ENCODE measurements around the gene ABHD1.

The ABHD1 gene

DNA sequence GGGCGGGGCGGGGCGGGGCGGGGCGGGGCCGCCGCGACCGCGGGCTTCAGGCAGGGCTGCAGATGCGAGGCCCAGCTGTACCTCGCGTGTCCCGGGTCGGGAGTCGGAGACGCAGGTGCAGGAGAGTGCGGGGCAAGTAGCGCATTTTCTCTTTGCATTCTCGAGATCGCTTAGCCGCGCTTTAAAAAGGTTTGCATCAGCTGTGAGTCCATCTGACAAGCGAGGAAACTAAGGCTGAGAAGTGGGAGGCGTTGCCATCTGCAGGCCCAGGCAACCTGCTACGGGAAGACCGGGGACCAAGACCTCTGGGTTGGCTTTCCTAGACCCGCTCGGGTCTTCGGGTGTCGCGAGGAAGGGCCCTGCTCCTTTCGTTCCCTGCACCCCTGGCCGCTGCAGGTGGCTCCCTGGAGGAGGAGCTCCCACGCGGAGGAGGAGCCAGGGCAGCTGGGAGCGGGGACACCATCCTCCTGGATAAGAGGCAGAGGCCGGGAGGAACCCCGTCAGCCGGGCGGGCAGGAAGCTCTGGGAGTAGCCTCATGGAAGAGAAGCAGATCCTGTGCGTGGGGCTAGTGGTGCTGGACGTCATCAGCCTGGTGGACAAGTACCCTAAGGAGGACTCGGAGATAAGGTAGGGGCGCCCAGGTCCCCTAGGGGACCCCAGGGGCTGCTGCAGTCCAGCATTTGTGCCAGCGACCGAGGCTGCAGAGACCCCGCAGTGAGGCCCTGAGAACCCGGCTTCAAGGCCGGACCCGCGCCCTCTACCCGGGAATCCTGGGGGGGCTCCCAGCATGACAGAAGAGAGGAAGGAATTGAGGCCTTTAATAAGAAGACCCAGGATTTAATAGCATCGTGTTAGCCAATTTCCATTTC is 36.7 kb upstream of the ABHD1 start, which contains the start of gene KHK:
Gene KHK (plus strand): TSS at position 49 of the 870 bp plus-strand sequence. CDS start 488 bp downstream, at position 537.
- peak in 1 of 3 experiments; percentile 27 for DNase-seq (ENCODE audit: low read depth in 3 of 3)

DNA sequence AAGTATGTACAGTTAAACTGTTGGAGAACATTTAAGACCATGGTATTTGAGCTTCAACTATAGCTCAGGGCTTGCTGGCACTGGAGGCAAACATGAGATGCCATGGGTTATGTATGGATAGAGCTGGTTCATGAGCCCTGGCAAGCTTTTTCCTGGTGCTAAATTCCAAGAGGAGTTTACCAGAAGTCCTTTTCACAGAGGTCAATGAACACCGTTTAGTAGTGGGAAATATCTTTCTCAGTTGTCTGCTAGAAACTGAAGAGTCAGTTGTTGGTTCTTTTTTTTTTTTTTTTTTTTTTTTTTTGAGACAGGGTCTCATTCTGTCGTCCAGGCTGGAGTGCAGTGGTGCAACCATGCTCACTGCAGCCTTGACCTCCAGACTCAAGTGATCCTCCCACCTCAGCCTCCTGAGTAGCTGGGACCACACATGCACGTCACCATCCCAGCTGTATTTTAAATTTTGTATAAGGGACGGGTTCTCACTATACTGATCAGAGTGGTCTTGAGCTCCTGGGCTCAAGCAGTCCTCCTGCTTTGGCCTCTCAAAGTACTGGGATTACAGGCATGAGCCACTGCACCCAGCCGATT is 35.7 kb upstream of the ABHD1 start:
- DNase-seq (ENCODE audit: low read depth in 3 of 3): no peak

DNA sequence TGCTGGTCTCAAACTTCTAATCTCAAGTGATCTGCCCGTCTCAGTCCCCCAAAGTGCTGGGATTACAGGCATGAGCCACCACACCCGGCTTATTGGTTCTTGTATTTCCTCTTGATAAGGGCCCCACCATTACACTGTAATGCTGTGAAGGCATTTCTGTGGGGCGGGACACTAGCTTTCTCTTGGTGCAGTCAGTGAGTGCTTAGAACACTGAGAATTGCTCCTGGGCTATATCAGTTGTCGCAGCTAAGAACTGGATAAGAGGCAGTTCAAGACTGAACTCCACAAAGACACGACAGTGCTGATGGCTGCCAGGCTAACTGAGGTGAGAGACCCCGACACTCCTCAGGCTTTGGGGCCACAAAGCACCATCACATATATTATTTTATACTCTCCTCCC is 35.0 kb upstream of the ABHD1 start:
- DNase-seq (ENCODE audit: low read depth in 3 of 3): no peak

DNA sequence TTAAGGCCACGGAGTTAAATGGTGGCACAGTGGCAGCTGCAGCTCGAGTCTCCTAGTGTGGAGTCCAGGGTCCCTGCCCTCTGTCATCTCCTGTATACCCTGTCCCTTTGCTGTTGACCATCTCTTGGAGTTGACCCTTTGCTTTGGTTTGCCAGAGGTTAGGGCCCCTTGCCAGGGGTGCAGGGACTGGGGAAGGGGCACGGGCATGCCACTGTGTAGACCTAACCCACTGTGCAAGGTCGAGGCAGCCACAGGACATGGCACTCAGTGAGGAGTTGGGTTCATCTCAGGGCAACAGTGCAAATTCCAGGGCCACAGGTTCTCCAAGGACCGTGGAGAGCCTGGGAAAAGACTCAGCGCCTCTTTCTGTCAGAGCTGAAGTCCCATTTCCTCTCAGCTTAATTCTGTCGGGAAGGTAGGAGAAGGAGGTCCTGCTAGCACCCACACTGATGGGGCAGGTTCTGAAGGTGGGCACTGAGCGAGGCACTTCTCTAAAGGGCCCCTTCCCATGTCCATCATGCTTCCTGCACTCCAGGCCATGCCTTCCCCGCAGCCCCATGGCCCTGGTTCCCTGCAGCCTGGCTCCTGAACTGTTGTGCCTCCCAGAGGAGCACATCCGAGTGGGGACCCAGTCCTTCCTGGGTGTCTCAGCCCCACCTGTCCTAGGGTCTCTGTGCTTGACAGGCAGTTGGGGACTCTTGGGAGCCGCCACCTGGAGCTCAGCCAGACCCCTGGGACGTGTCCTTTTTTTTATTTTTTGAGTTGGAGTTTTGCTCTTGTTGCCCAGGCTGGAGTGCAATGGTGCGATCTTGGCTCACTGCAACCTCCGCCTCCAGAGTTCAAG is 34.3 kb upstream of the ABHD1 start:
- DNase-seq (ENCODE audit: low read depth in 3 of 3): no peak

DNA sequence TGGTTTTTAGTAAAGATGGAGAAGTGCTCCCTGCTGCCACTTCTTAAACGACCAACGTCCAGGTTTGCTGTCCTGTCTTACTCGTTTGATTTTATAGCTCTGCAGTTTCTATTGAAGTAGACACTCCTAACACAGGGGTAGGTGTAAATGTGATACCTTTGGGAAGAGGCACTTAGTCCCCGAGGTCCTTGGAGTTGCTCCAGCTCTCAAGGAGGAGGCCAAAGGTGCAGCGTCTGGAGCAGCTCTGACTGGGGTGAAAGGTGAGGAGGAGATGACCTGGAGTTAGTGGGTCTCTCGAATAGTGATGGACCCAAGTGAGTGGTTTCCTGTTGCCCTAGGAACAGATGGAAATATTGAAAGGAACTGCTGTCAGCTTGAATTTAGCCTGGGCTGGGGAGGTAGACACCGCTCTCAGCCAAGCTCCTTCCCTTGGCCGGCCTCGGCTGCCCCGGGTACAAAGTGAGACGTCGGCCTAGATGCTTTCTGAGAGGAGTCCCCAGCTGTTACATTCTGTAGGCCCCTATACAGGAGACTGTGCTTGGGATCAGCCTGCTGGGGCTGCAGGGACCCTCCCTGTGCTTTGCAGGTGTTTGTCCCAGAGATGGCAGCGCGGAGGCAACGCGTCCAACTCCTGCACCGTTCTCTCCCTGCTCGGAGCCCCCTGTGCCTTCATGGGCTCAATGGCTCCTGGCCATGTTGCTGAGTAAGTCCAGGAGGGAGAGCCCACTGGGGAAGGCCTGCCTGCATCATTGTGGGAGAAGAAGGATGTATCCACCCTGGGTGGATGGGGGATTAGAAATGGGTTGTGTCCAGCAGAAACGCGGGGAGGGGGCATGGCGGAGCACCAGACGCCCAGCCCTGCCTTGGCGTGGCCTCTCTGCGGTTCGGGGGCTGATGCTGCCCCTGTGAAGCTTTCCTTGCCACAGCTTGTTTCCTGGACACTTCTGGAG is 31.6 kb upstream of the ABHD1 start:
- DNase-seq (ENCODE audit: low read depth in 3 of 3): no peak

DNA sequence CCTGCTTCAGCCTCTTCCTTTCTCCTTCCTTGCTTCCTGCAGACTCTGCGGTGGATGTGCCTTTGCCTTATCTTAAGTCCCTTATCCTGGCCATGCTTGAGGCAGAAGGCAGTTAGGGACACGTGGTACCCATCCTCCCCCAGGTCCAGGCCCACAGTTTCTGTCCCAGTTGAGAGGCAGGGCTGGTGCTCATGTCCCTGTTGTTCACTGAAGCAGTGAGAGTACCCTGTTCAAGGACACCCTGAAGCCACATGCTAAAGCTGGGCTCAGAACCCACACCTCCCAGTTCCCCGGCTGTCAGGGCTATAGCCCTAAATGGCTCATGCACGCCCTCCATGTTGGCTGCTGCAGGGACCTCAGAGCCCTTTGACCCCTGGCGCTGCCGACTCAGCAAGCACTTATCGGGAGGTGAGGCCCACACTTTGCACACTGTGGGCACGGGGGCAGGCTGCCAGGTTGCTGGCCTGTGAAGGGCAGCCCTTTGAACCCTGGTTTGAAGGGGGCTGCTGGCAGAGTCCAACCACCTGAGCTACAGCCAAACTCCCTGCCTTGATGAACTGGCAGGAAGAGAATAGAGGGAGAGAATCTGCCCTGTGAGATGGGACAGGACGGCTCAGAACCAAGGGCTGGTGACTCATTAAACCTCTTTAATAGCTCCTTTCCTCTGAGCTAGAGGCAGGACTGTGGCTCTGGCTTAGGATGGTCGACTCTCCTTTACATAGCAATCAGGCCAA is 30.8 kb upstream of the ABHD1 start:
- DNase-seq (ENCODE audit: low read depth in 3 of 3): no peak

DNA sequence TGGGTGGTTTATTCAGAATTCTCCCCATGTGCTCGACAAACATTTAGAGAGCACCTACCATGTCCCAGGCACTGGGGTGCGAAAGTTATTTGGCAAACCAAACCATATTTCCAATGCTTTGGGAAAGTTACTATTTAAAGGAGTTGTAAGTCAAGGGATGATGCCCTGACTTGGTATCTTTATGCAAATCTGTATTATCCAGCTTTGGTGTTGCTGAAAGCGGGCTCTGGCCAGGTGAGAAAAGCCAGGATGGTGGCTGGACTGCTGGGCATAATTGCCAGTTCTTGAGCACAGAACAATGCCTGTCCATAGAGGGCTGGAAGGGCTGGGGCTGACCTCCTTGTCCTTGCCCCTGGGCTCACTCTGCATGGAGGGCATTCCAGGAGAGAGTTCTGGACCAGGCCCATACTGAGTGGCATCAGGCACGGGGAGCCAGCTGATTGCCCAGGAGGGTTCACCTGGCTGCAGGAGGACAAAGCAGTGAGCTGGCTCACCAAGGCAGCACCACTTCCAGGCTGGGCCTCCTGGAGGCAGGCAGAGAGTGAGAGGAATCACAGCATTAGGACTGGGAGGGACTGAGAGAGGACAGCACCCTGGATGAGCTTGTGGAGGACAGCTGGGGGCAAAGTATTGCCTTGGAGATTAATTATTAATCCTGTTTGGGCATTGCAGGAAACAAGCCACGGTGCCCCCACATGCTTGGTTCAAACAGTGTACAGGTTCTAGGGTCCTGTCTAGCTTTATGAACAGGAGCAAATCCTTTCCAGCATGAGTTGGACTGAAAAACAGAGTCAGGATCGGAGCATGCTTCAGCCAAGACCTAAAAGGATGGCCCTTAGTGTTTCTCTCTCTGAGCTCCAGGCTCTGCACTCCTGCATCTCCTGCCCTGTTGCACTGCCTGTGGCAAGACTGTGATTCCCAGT is 29.9 kb upstream of the ABHD1 start:
- DNase-seq (ENCODE audit: low read depth in 3 of 3): no peak

DNA sequence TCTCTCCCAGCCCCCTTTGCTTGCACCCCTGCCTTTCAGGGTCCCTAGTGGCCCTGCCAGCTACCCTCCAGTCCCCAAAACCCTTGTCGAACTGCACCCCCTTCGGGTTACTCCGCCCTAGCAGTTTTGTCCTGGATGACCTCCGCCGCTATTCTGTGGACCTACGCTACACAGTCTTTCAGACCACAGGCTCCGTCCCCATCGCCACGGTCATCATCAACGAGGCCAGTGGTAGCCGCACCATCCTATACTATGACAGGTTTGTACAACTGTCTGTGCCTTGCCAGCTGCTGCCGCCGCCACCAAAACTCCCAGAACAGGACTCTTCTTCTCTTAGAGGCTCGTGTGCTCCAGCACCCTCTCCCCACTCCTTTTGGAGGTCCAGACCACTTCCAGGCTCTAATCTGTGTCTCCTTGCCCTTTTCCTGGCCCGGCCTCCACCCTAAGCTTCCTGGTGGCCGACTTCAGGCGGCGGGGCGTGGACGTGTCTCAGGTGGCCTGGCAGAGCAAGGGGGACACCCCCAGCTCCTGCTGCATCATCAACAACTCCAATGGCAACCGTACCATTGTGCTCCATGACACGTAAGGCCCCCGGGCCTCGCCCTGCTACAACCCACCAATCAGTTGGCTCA is 29.1 kb upstream of the ABHD1 start:
- no peak for DNase-seq (ENCODE audit: low read depth in 3 of 3)

DNA sequence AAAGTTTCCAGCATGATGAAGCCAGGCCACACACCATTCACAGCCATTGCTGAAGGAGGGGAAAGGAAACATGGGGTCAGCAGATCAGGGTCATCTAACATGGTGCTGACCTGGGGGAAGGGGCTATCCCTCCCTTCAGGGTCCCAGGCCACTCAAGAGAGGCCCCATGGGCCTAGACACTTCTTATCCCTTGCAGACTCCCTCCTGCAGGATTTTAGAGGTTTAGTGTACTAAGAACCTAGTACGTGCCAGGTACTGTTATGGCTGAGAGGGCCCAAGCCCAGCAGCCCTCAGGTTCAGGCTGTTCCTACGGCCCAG is 28.2 kb upstream of the ABHD1 start:
- DNase-seq (ENCODE audit: low read depth in 3 of 3): no peak

DNA sequence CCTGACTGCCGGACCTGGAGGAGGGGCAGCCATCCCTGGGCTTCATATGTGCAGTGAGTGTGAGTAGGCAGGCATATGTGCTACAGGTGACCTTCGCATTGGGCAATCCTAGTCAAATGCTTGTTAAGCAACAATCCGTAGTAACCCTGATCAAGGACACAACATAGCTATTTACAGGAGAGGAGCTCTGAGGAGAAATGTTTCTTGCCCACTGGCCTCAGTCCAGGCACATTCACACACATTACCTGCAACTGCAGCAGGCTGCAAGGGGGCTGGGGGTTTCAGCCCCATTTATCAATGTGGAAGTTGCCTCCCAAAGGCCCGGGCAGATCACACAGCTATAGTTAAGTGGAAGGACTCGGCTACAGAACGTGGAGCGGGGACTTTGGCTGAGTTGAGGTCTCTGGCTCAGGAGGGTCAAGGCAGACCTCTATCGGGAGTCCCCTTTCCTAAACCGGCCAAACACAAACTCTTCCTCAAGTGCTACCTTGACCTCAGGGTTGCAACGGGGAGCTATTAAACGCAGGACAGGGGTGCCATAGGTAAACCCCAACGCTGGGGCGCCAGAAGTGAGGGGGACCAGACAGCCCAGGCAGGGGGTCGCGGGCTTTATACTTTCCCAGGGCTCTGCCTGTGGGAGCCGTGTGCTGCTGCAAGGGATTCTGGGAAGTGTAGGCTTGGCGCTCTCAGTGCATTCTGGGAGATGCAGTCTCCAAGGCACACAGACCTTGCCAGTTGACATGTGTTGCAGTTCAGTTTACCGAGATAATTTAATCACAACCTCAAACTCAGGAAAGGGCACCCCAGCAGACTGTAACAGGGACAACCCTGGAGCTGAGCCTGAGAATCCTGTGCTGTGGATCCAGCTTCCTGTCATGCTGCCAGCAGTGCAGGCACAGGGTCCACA is 27.6 kb upstream of the ABHD1 start:
- peak in 1 of 3 experiments; percentile 46 for DNase-seq (ENCODE audit: low read depth in 3 of 3)

DNA sequence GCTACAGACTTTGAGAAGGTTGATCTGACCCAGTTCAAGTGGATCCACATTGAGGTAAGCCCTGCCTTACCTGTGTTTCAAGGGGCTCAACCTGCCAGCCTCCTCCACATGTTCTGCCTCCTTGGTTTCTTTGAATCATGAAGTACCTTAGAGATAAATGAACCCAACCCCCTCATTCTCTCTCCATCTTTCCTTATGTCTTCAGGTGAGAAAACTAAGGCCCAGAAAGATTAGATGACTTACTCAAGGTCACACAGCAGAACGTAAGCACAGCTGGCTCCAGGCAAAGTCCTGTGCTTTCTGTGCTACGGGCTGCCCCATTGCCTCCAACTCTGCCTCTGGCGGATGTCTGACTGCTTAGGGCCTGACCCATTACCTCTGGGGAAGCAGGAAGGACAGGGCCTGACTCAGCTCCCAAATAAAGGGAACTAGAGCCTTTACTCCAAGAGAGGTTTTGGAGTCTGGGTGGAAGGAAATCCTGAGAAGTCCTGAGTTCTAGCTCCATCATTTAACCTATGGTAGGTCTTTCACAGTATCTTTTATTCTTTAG is 26.8 kb upstream of the ABHD1 start:
- DNase-seq (ENCODE audit: low read depth in 3 of 3): no peak

DNA sequence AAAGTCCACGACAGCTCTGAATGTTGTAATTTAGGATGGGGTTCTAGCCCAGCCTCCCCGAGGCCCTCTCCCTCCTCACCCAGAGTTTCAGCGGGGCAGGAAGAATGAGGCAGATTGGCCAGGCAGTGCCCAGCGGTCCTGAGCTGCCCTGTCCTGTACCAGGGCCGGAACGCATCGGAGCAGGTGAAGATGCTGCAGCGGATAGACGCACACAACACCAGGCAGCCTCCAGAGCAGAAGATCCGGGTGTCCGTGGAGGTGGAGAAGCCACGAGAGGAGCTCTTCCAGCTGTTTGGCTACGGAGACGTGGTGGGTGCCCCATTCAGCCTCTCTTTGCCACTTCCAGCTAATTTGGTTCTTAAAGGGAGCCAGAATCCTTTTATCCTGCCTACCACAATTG is 26.3 kb upstream of the ABHD1 start:
- DNase-seq (ENCODE audit: low read depth in 3 of 3): no peak

DNA sequence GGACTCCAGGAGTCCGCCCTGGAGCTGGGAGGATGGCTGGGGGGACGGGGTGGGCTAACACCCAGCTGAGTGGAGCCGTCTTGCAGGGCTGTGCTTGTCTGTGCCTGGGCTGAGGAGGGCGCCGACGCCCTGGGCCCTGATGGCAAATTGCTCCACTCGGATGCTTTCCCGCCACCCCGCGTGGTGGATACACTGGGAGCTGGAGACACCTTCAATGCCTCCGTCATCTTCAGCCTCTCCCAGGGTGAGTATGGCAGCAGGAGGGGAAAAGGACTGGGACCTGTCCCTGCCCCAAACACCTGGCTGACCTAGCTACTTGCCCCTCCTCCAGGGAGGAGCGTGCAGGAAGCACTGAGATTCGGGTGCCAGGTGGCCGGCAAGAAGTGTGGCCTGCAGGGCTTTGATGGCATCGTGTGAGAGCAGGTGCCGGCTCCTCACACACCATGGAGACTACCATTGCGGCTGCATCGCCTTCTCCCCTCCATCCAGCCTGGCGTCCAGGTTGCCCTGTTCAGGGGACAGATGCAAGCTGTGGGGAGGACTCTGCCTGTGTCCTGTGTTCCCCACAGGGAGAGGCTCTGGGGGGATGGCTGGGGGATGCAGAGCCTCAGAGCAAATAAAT is 24.2 kb upstream of the ABHD1 start:
- DNase-seq (ENCODE audit: low read depth in 3 of 3): no peak

DNA sequence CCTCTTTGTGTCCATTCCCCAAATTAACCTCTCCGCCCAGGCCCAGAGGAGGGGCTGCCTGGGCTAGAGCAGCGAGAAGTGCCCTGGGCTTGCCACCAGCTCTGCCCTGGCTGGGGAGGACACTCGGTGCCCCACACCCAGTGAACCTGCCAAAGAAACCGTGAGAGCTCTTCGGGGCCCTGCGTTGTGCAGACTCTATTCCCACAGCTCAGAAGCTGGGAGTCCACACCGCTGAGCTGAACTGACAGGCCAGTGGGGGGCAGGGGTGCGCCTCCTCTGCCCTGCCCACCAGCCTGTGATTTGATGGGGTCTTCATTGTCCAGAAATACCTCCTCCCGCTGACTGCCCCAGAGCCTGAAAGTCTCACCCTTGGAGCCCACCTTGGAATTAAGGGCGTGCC is 23.6 kb upstream of the ABHD1 start:
- no peak for DNase-seq (ENCODE audit: low read depth in 3 of 3)

DNA sequence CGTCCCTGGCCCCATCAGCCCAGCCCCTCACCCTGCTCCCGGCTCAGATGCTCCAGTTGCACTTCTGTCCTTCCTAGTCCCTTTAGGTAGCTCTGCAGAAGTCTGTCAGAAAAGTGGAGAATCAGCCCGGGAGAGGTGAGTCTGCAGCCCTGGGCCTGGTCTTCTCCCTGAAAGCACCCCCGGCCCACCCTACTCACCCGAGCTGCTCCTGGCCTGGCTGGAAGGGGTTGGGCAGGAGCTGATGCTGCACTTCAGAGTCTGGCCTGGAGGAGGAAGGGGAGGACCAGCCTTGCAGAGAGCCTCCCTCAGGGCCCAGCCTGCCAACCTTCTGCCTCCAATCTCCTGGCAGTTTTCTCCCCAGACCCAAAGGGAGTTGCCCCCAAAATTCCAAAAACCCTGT is 21.3 kb upstream of the ABHD1 start:
- no peak for DNase-seq (ENCODE audit: low read depth in 3 of 3)

DNA sequence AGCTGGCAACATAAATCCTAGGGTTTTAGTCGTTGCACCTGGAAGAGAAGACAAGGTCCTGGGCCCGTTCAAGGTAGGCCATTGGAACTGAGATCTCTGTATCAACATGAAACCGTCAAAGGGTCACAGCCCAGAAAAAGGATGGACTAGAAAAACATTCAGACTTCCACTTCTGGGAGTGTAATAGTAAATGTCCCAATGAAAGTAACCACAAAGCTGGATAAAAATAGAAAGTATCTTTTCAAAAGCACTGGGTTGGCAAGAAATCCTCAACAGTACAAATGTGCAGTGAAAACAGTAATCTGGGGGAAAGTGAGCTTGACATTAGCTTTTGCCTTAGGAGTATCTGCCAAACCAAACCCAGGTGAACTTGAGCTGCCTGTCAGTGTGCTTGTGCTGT is 17.6 kb upstream of the ABHD1 start:
- DNase-seq (ENCODE audit: low read depth in 3 of 3): no peak

DNA sequence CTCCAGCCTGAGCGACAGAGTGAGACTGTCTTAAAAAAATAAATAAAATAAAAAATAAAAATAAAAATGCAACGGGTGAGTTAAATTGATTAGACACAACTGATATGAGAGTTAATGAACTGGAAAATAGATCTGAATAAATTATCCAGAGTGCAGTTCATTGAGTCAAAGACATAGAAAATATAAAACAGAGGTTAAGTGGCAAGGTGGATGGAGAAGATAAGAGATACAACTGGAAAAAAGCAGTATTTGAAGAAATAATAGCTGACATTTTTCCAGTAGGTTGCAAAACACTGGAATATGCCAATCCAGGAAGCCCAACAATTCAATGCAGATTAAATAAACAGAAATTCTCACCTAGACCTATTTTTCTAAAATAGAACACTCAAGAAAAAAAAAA is 15.4 kb upstream of the ABHD1 start:
- no peak for DNase-seq (ENCODE audit: low read depth in 3 of 3)
